Measurements from ENCODE around the gene MBOAT7. TPM values are rescaled to one million over a fixed set of nuclear protein-coding genes. Genes with fewer than 3 reads are reported as not detected.
"Not testable (repeated sequence)": the region's sequence is repeated elsewhere in the genome, so short reads cannot be mapped to it uniquely, and the experiment has no call there.

The MBOAT7 gene
- total RNA-seq (10 to 100 TPM; 25.8 to 79.4 (median 43.0) TPM), polyA plus RNA-seq (10 to 100 TPM; 11.3 to 18.9 TPM), total RNA-seq (27.1 reads per million, percentile 57 among the genes with 10 or more reads in this experiment)

- DNase-seq (no peak), ATAC-seq (no peak)
- Mint-ChIP-seq H3K9me3 (peaks cover 0 to 2% (median 0%) of the 10 kb centered on the region in 11 donors), H3K27ac (peak within 1 kb of the TSS; percentile 97 to 100 (median 99)), H3K27me3 (peaks cover 0 to 2% (median 0%) of the 10 kb centered on the region in 5 donors), H3K4me3 (peak within 1 kb of the TSS; percentile 90 to 100 (median 93)), H3K4me1 (peaks cover 15 to 47% (median 39%) of the 10 kb centered on the region in 7 donors), H3K36me3 (peaks cover 0 to 18% (median 5%) of the 10 kb centered on the region in 5 donors)
- Histone ChIP-seq H3K9me3 (ENCODE audit: control insufficient read depth in 2 of 3, low read length in 3 of 3) (no peaks in the 10 kb centered on the region), H3K4me3 (ENCODE audit: low read length) (peak within 1 kb of the TSS; percentile 81), H3K36me3 (ENCODE audit: control insufficient read depth in 2 of 3, insufficient read depth in 3 of 3, low read length in 3 of 3) (peaks cover 5 to 18% (median 5%) of the 10 kb centered on the region in 3 experiments), H3K27ac (ENCODE audit: low read depth, low read length) (peak within 1 kb of the TSS; percentile 99), H3K27me3 (ENCODE audit: control insufficient read depth in 2 of 2, insufficient read depth in 2 of 2, low read length in 2 of 2) (no peaks in the 10 kb centered on the region), H3K4me1 (ENCODE audit: control insufficient read depth in 2 of 2, insufficient read depth in 2 of 2, low read length in 2 of 2) (peaks cover 20 to 22% of the 10 kb centered on the region in 2 donors)
- POLR2A ChIA-PET = interaction anchor here (0.7 to 7.0 kb wide), 22 partner anchors 11 to 1465 kb away, joined by 3 to 135 read pairs (median 6); partner anchors contain the start of genes CNOT3, FIZ1, LENG1 and LENG8
- intact Hi-C loops (cut with micrococcal nuclease) = loop anchor here (1.0 to 2.0 kb wide), 4 partner anchors 11 to 42 kb away; no protein-coding TSS in a partner anchor
- CTCF ChIA-PET = interaction anchor here (0.6 to 2.1 kb wide), 8 partner anchors 9 to 184 kb away, joined by 3 to 6 read pairs (median 4); partner anchors contain the start of genes CNOT3 and LENG1
Measured at GRCh38 chr19:54189145-54189734, at the start of gene MBOAT7. MBOAT7 (minus strand) TSS chr19:54189580; CDS start chr19:54188508, 1,072 bp downstream.

- POLR2A ChIA-PET = no interaction called here
- H3K36me3 Mint-ChIP-seq = no peaks in the 10 kb centered on the region
- H3K27ac Mint-ChIP-seq = no peak overlapping the region
- no peaks in the 10 kb centered on the region for H3K9me3 ChIP-seq (ENCODE audit: control insufficient read depth in 2 of 3, low read length in 3 of 3)
- ATAC-seq (no peak), DNase-seq (no peak)
- H3K36me3 ChIP-seq (ENCODE audit: control insufficient read depth in 2 of 3, insufficient read depth in 3 of 3, low read length in 3 of 3) = no peaks in the 10 kb centered on the region
- peaks cover 0 to 3% of the 10 kb centered on the region in 2 donors for H3K4me1 ChIP-seq (ENCODE audit: control insufficient read depth in 2 of 2, insufficient read depth in 2 of 2, low read length in 2 of 2)
- peaks cover 0 to 14% (median 5%) of the 10 kb centered on the region in 7 donors for H3K4me1 Mint-ChIP-seq
- H3K4me3 ChIP-seq (ENCODE audit: low read length) = no peak overlapping the region
- peak overlapping the region in 1 of 10 donors; percentile 7 for H3K4me3 Mint-ChIP-seq
- intact Hi-C loops (cut with micrococcal nuclease) = loop anchor here in 1 of 2 donors (5.0 kb wide), 1 partner anchor 327 kb away; the partner anchor contains the start of gene CACNG7
- peaks cover 0 to 59% (median 36%) of the 10 kb centered on the region in 5 donors for H3K27me3 Mint-ChIP-seq
- H3K9me3 Mint-ChIP-seq = no peaks in the 10 kb centered on the region
- CTCF ChIA-PET = interaction anchor here (0.6 to 0.9 kb wide), 2 partner anchors 64 to 66 kb away, joined by 3 to 5 read pairs; no protein-coding TSS in a partner anchor
- no peak overlapping the region for H3K27ac ChIP-seq (ENCODE audit: low read depth, low read length)
- no peaks in the 10 kb centered on the region for H3K27me3 ChIP-seq (ENCODE audit: control insufficient read depth in 2 of 2, insufficient read depth in 2 of 2, low read length in 2 of 2)
Measured at GRCh38 chr19:54233941-54234340, 44.6 kb upstream of the MBOAT7 start.

GRCh38 chr19:54231077-54231931 is 41.9 kb upstream of the MBOAT7 start:
- intact Hi-C loops (cut with micrococcal nuclease) = loop anchor here (1.0 to 5.0 kb wide), 5 partner anchors 23 to 324 kb away; partner anchors contain the start of genes CACNG7 (in 1 of the 2) and MBOAT7 (in 1 of the 2)
- ATAC-seq (peak; percentile 85), DNase-seq (peak; percentile 48 to 89 (median 70))
- Mint-ChIP-seq H3K36me3 (peaks cover 0 to 2% (median 0%) of the 10 kb centered on the region in 5 donors), H3K27me3 (peaks cover 0 to 52% (median 35%) of the 10 kb centered on the region in 5 donors), H3K4me1 (peaks cover 0 to 14% (median 5%) of the 10 kb centered on the region in 7 donors), H3K27ac (peak overlapping the region in 1 of 9 donors; percentile 26), H3K4me3 (no peak overlapping the region), H3K9me3 (no peaks in the 10 kb centered on the region)
- no peaks in the 10 kb centered on the region for H3K9me3 ChIP-seq (ENCODE audit: control insufficient read depth in 2 of 3, low read length in 3 of 3)
- peaks cover 0 to 3% of the 10 kb centered on the region in 2 donors for H3K4me1 ChIP-seq (ENCODE audit: control insufficient read depth in 2 of 2, insufficient read depth in 2 of 2, low read length in 2 of 2)
- H3K27me3 ChIP-seq (ENCODE audit: control insufficient read depth in 2 of 2, insufficient read depth in 2 of 2, low read length in 2 of 2) = no peaks in the 10 kb centered on the region
- ChIA-PET CTCF (interaction anchor here (0.5 to 2.4 kb wide), 5 partner anchors 24 to 160 kb away, joined by 3 to 12 read pairs (median 4); partner anchors contain the start of gene TMC4), POLR2A (no interaction called here)
- H3K27ac ChIP-seq (ENCODE audit: low read depth, low read length) = no peak overlapping the region
- no peaks in the 10 kb centered on the region for H3K36me3 ChIP-seq (ENCODE audit: control insufficient read depth in 2 of 3, insufficient read depth in 3 of 3, low read length in 3 of 3)
- H3K4me3 ChIP-seq (ENCODE audit: low read length) = no peak overlapping the region

- Mint-ChIP-seq H3K4me3 (no peak overlapping the region), H3K27me3 (peaks cover 0 to 43% (median 35%) of the 10 kb centered on the region in 5 donors), H3K4me1 (peaks cover 0 to 14% (median 5%) of the 10 kb centered on the region in 7 donors), H3K27ac (no peak overlapping the region), H3K9me3 (no peaks in the 10 kb centered on the region), H3K36me3 (peaks cover 0 to 2% (median 0%) of the 10 kb centered on the region in 5 donors)
- peaks cover 0 to 3% of the 10 kb centered on the region in 2 donors for H3K4me1 ChIP-seq (ENCODE audit: control insufficient read depth in 2 of 2, insufficient read depth in 2 of 2, low read length in 2 of 2)
- H3K9me3 ChIP-seq (ENCODE audit: control insufficient read depth in 2 of 3, low read length in 3 of 3) = no peaks in the 10 kb centered on the region
- DNase-seq (no peak), ATAC-seq (no peak)
- CTCF ChIA-PET = no interaction called here
- H3K27ac ChIP-seq (ENCODE audit: low read depth, low read length) = no peak overlapping the region
- POLR2A ChIA-PET = no interaction called here
- intact Hi-C loops (cut with micrococcal nuclease) = loop anchor here in 1 of 2 donors (2.0 to 5.0 kb wide), 2 partner anchors 21 to 323 kb away; partner anchors contain the start of gene CACNG7
- H3K36me3 ChIP-seq (ENCODE audit: control insufficient read depth in 2 of 3, insufficient read depth in 3 of 3, low read length in 3 of 3) = no peaks in the 10 kb centered on the region
- no peaks in the 10 kb centered on the region for H3K27me3 ChIP-seq (ENCODE audit: control insufficient read depth in 2 of 2, insufficient read depth in 2 of 2, low read length in 2 of 2)
- H3K4me3 ChIP-seq (ENCODE audit: low read length) = no peak overlapping the region
Measured at GRCh38 chr19:54230031-54230430, 40.7 kb upstream of the MBOAT7 start.

GRCh38 chr19:54229146-54229545 is 39.8 kb upstream of the MBOAT7 start:
- Histone ChIP-seq H3K9me3 (ENCODE audit: control insufficient read depth in 2 of 3, low read length in 3 of 3) (no peaks in the 10 kb centered on the region), H3K4me1 (ENCODE audit: control insufficient read depth in 2 of 2, insufficient read depth in 2 of 2, low read length in 2 of 2) (peaks cover 0 to 3% of the 10 kb centered on the region in 2 donors), H3K27me3 (ENCODE audit: control insufficient read depth in 2 of 2, insufficient read depth in 2 of 2, low read length in 2 of 2) (no peaks in the 10 kb centered on the region), H3K4me3 (ENCODE audit: low read length) (no peak overlapping the region), H3K36me3 (ENCODE audit: control insufficient read depth in 2 of 3, insufficient read depth in 3 of 3, low read length in 3 of 3) (no peaks in the 10 kb centered on the region), H3K27ac (ENCODE audit: low read depth, low read length) (no peak overlapping the region)
- no peak overlapping the region for H3K27ac Mint-ChIP-seq
- DNase-seq (no peak), ATAC-seq (no peak)
- ChIA-PET POLR2A (interaction anchor here (0.9 kb wide), 1 partner anchor 71 kb away, joined by 3 read pairs; no protein-coding TSS in a partner anchor), CTCF (no interaction called here)
- peaks cover 0 to 2% (median 0%) of the 10 kb centered on the region in 5 donors for H3K36me3 Mint-ChIP-seq
- H3K9me3 Mint-ChIP-seq = no peaks in the 10 kb centered on the region
- intact Hi-C loops (cut with micrococcal nuclease) = no loop called here
- peaks cover 0 to 5% (median 5%) of the 10 kb centered on the region in 7 donors for H3K4me1 Mint-ChIP-seq
- no peak overlapping the region for H3K4me3 Mint-ChIP-seq
- H3K27me3 Mint-ChIP-seq = peaks cover 0 to 36% (median 29%) of the 10 kb centered on the region in 5 donors

- intact Hi-C loops (cut with micrococcal nuclease); H3K4me1 Mint-ChIP-seq; H3K9me3 Mint-ChIP-seq; H3K9me3 ChIP-seq (ENCODE audit: control insufficient read depth in 2 of 3, low read length in 3 of 3); H3K4me1 ChIP-seq (ENCODE audit: control insufficient read depth in 2 of 2, insufficient read depth in 2 of 2, low read length in 2 of 2); H3K36me3 ChIP-seq (ENCODE audit: control insufficient read depth in 2 of 3, insufficient read depth in 3 of 3, low read length in 3 of 3); ATAC-seq; CTCF ChIA-PET; H3K27me3 ChIP-seq (ENCODE audit: control insufficient read depth in 2 of 2, insufficient read depth in 2 of 2, low read length in 2 of 2); H3K4me3 ChIP-seq (ENCODE audit: low read length); POLR2A ChIA-PET; DNase-seq; H3K27ac ChIP-seq (ENCODE audit: low read depth, low read length); H3K36me3 Mint-ChIP-seq; H3K4me3 Mint-ChIP-seq; H3K27ac Mint-ChIP-seq: not testable (repeated sequence)
- peaks cover 0 to 19% (median 9%) of the 10 kb centered on the region in 5 donors for H3K27me3 Mint-ChIP-seq
Measured at GRCh38 chr19:54224619-54225018, 35.2 kb upstream of the MBOAT7 start.
